Activated CD4-positive, alpha-beta T cell treated with anti-CD3 and anti-CD28 coated beads for 36 hours (primary cell): ENCODE data around the gene AKAP5. TPM values are rescaled to one million over a fixed set of nuclear protein-coding genes. Genes with fewer than 3 reads are reported as not detected.
A peak's percentile ranks its signal among the peaks of the same experiment; 100 is the strongest.

Experiments used
- ATAC-seq: fragments of 200-7000 bp; cut with Tn5 transposase; one replicate; pipeline ENCODE4 v1.10.0; 2021; ENCODE audit warnings: mild to moderate bottlenecking, moderate library complexity
- CTCF ChIA-PET: fragments of 350-600 bp; sonication (Branson Sonifier 250); formaldehyde crosslinking; loops from one replicate; lab custom pipeline; 2021; ENCODE audit warnings: antibody characterized with exemption; lab: Charles Lee
- POLR2A ChIA-PET: fragments of 350-600 bp; sonication (Branson Sonifier 250); formaldehyde crosslinking; loops from one replicate; lab custom pipeline; 2021; ENCODE audit warnings: antibody characterized with exemption, inconsistent platforms; lab: Charles Lee
- DNase-seq: peaks from one replicate; pipeline ENCODE4 v3.0.0-alpha.2; 2020
- H3K27ac Mint-ChIP-seq: one replicate; pipeline ENCODE4 v1.8.0; 2021; ENCODE audit warnings: mixed read lengths
- H3K27me3 Mint-ChIP-seq: one replicate; pipeline ENCODE4 v1.8.0; 2021; ENCODE audit warnings: mixed read lengths
- H3K36me3 Mint-ChIP-seq: one replicate; pipeline ENCODE4 v1.8.0; 2021; ENCODE audit warnings: low read depth, mixed read lengths
- H3K4me1 Mint-ChIP-seq: one replicate; pipeline ENCODE4 v1.8.0; 2021; ENCODE audit warnings: mixed read lengths
- H3K4me3 Mint-ChIP-seq: one replicate; pipeline ENCODE4 v1.8.0; 2021; ENCODE audit warnings: mild to moderate bottlenecking, moderate library complexity, mixed read lengths
- H3K9me3 Mint-ChIP-seq: one replicate; pipeline ENCODE4 v1.8.0; 2021; ENCODE audit warnings: low read depth, mixed read lengths
- intact Hi-C, 2 experiments: fragments of 100-400 bp; cut with DNase I in 1 of 2; cut with micrococcal nuclease in 1 of 2; formaldehyde crosslinking; loops; one replicate each; pipeline versions ENCODE4 v1.14.2 to v1.15.1; 2022 to 2024; cut with DNase I, micrococcal nuclease
- total RNA-seq, 2 experiments: library from RNA; stranded (reverse); gene quantifications; one replicate each; pipeline ENCODE4 v1.2.3, GENCODE V29; 2021

AKAP5 gene, protein sequence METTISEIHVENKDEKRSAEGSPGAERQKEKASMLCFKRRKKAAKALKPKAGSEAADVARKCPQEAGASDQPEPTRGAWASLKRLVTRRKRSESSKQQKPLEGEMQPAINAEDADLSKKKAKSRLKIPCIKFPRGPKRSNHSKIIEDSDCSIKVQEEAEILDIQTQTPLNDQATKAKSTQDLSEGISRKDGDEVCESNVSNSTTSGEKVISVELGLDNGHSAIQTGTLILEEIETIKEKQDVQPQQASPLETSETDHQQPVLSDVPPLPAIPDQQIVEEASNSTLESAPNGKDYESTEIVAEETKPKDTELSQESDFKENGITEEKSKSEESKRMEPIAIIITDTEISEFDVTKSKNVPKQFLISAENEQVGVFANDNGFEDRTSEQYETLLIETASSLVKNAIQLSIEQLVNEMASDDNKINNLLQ
- total RNA-seq: under 1 TPM; 0.39 to 0.43 TPM

DNA sequence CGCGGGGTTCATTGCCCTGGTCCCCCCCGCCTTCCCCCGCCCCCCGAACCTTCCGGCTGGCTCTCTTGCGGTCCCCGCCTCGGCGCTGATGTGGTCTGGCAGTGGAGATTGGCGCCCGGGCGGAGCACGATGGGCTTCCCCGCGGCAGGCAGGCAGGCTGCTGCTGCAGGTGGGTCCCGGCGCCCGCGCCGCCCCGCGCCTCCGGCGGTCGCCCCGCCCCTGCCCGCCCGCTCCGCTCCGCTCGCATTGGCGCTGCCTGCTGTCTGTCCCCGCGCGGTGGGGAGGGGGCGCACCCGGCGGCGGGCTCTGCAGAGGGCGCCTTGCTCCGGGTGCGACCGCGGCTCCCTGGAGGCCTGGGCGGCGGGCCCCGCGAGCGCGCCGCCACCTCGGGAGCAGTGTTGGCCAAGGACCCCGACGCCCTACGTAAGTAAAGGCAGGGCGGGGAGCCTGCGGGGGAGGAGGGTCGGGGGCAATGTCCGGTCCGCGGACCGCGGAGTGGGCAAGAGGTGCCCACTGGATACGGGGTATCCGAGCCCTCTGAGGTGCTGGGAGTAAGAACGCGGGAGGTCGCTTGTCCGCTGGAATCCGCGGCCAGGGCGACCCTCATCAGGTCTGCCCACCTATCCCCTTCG lies at the start of gene AKAP5:
Gene AKAP5, plus strand, starts transcription at position 309 of the 632 bp plus-strand sequence. CDS start 2,896 bp downstream, outside the sequence.
- Mint-ChIP-seq H3K9me3 (no peaks in the 10 kb centered on the region), H3K4me3 (peak within 1 kb of the TSS; percentile 74), H3K27ac (peak within 1 kb of the TSS; percentile 67), H3K36me3 (peaks cover 7% of the 10 kb centered on the region), H3K27me3 (no peaks in the 10 kb centered on the region), H3K4me1 (peaks cover 42% of the 10 kb centered on the region)
- ATAC-seq: peak; percentile 79
- intact Hi-C loops: loop anchor here (1.0 to 10.0 kb wide), 6 partner anchors 15 to 169 kb away; partner anchors contain the start of genes MTHFD1 (in 2 of the 2), ZBTB25 (in 2 of the 2) and ZBTB1 (in 1 of the 2)
- DNase-seq: peak; percentile 70
- ChIA-PET POLR2A (interaction anchor here (0.5 to 0.9 kb wide), 2 partner anchors 15 to 39 kb away, joined by 3 to 4 read pairs; partner anchors contain the start of gene ZBTB1), CTCF (interaction anchor here (0.8 to 2.7 kb wide), 5 partner anchors 13 to 171 kb away, joined by 3 to 18 read pairs (median 7); no protein-coding TSS in a partner anchor)

DNA sequence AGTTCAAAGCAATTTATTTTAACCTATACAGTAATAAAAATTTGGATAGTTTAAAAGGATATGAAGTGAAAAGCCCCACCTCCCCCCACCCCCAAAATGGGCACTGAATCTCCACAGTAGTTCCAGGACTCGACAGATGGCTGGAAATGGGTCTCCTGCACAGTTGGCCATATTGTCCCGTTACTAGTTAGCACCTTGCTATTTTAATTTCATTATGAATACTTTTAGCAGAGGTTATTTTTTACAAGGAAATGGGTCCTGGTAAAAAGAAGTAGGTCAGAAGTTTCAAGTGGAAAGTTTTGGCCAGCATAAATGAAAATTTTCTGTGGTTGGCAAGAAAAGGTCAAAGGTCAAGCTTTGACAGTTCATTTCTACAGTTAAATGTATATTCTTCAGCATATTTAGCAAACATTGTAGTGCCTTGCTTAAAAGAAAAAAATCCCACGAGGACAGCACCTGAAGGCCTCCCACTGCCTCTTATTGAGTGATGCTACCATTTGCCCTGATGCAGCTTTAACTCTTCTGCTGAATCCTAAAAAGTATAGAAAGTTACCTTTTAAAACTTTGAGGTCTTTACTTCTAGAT lies 48.9 kb upstream of the AKAP5 start:
- H3K36me3 Mint-ChIP-seq: peaks cover 66% of the 10 kb centered on the region

DNA sequence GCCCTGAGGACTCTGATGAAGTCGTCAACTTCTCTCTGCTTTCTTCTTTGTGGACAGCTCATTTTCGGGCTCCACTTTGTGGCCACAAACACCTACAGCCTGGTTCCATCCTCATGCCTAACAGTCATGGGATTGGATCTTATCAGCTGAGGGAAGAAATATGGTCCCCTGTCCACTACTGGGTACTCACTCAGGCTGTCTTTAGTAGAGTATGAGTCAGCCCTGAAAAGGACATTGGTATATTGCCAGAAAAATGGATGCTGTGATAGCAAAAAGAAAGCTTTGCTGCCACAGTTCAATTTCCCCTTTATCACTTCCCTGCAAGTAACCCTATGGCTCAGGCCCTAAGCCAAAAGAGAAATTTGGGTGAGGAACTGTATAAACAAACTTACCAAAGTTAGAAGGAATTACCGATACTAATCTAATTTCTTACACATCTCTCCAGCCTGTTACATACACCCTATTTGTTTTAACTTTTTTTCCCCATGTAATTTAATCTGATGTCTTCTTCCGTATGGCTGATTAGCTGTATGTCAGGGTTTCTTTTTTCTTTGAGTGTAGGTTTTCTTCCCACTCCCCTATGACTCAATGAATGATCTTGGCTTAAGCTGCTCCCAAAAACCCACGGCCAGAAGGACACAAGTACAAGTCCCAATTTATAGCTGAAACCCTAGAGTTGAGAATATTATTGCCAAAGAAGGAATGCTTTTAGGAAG lies 48.1 kb upstream of the AKAP5 start:
- H3K27me3 Mint-ChIP-seq: no peaks in the 10 kb centered on the region
- H3K4me1 Mint-ChIP-seq: peaks cover 6% of the 10 kb centered on the region
- H3K27ac Mint-ChIP-seq: no peak overlapping the region
- intact Hi-C loops: no loop called here
- H3K9me3 Mint-ChIP-seq: no peaks in the 10 kb centered on the region
- peaks cover 65% of the 10 kb centered on the region for H3K36me3 Mint-ChIP-seq
- H3K4me3 Mint-ChIP-seq: no peak overlapping the region
- POLR2A ChIA-PET: interaction anchor here (0.5 kb wide), 1 partner anchor 81 kb away, joined by 5 read pairs; no protein-coding TSS in a partner anchor
- DNase-seq (no peak), ATAC-seq (no peak)
- CTCF ChIA-PET: interaction anchor here (0.6 to 1.7 kb wide), 2 partner anchors 13 to 16 kb away, joined by 3 to 6 read pairs; no protein-coding TSS in a partner anchor

More for the DNA sequence above, 48.9 kb upstream of the AKAP5 start:
- Mint-ChIP-seq H3K4me1 (peaks cover 3% of the 10 kb centered on the region), H3K27me3 (no peaks in the 10 kb centered on the region), H3K4me3 (no peak overlapping the region), H3K9me3 (no peaks in the 10 kb centered on the region), H3K27ac (no peak overlapping the region)
- ATAC-seq (no peak), DNase-seq (no peak)
- ChIA-PET CTCF (interaction anchor here (0.6 to 1.7 kb wide), 2 partner anchors 14 to 15 kb away, joined by 3 to 6 read pairs; no protein-coding TSS in a partner anchor), POLR2A (interaction anchor here (0.5 to 0.6 kb wide), 2 partner anchors 82 to 525 kb away, joined by 4 to 5 read pairs; no protein-coding TSS in a partner anchor)
- intact Hi-C loops: no loop called here

DNA sequence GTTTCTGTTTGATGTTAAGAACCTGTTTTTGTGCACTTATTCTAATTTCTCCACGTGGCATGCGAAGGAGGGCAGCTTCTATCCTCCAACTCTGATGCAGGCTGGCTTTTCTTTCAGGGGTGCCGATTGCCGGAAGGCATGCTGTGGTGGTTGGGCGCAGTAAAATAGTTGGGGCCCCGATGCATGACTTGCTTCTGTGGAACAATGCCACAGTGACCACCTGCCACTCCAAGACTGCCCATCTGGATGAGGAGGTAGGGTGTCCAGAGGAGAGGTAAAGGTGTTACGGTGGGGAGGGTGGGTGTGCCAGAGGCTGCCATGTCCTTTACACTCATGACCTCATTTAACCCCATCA lies 47.6 kb upstream of the AKAP5 start:
- no peaks in the 10 kb centered on the region for H3K27me3 Mint-ChIP-seq
- H3K4me3 Mint-ChIP-seq: no peak overlapping the region
- no peak for DNase-seq
- ChIA-PET POLR2A (no interaction called here), CTCF (interaction anchor here (1.7 kb wide), 1 partner anchor 12 kb away, joined by 6 read pairs; no protein-coding TSS in a partner anchor)
- H3K9me3 Mint-ChIP-seq: no peaks in the 10 kb centered on the region
- ATAC-seq: no peak
- peaks cover 67% of the 10 kb centered on the region for H3K36me3 Mint-ChIP-seq
- intact Hi-C loops: no loop called here
- H3K4me1 Mint-ChIP-seq: peaks cover 11% of the 10 kb centered on the region
- H3K27ac Mint-ChIP-seq: no peak overlapping the region

DNA sequence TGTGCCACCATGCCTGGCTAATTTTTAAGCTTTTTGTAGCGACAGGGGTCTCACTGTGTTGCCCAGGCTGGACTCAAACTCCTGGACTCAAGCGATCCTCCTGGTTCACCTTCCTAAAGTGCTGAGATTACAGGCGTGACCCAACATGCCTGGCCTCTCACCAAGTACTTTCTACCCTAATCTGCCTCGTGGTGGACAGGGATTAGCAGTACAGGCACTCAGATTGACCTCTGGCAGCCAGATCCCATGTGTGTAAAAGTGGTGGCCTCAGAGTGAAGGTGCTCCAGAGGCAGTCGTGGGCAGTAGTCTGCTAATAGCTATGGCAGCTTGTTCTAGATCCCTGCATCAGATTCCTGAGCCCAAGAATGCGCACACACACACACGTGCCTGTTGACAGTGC lies 46.3 kb upstream of the AKAP5 start:
- no peak overlapping the region for H3K27ac Mint-ChIP-seq
- peaks cover 69% of the 10 kb centered on the region for H3K36me3 Mint-ChIP-seq
- no peak overlapping the region for H3K4me3 Mint-ChIP-seq
- peaks cover 12% of the 10 kb centered on the region for H3K4me1 Mint-ChIP-seq
- ChIA-PET CTCF (interaction anchor here (1.9 kb wide), 1 partner anchor 11 kb away, joined by 9 read pairs; no protein-coding TSS in a partner anchor), POLR2A (interaction anchor here (0.6 to 0.8 kb wide), 2 partner anchors 25 to 27 kb away, joined by 3 read pairs; no protein-coding TSS in a partner anchor)
- no peaks in the 10 kb centered on the region for H3K27me3 Mint-ChIP-seq
- ATAC-seq (no peak), DNase-seq (no peak)
- intact Hi-C loops: no loop called here
- H3K9me3 Mint-ChIP-seq: no peaks in the 10 kb centered on the region

DNA sequence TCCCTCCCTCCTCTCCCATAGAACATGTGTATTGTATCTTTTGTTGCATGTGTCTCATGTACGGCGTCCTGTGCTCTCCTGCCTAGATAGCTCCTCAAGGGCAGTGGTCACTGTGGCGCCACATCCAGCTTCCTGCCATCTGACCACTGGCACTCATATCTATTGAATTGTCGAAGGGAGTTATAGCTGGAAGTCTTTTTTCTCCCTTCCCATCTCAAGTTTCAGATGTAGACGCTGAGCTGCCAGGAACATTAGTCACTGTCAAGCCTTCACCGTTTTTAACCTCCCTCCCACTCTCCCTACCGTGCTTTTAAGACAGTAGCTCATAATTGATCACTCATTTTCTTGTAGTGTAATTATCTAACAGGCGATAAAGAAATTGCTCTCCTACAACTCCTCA lies 44.1 kb upstream of the AKAP5 start:
- Mint-ChIP-seq H3K27me3 (no peaks in the 10 kb centered on the region), H3K4me3 (no peak overlapping the region), H3K9me3 (no peaks in the 10 kb centered on the region), H3K27ac (no peak overlapping the region), H3K36me3 (peaks cover 71% of the 10 kb centered on the region), H3K4me1 (peaks cover 12% of the 10 kb centered on the region)
- DNase-seq: no peak
- ChIA-PET POLR2A (no interaction called here), CTCF (interaction anchor here (0.5 to 2.8 kb wide), 6 partner anchors 9 to 408 kb away, joined by 3 to 9 read pairs (median 4); no protein-coding TSS in a partner anchor)
- intact Hi-C loops: no loop called here
- ATAC-seq: no peak

DNA sequence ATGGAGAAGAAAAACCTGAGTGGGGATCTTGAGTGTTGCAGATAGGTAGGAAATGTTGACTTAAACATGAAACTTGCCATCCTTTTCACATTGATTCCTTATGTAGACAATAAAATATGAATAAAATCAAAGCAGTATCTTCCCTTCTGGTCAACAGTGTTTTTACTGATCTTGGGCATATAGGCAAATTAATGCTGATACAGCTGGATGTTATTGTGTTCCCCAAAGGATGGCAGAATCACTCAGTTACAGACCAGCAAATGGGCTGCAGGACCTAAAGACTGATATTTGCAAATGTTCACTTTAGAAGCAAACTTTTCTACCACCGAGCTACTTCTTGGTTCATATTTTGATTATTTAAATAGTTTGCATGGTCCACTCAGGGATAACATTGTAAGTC lies 43.3 kb upstream of the AKAP5 start:
- no peaks in the 10 kb centered on the region for H3K9me3 Mint-ChIP-seq
- ChIA-PET CTCF (interaction anchor here (1.0 to 2.8 kb wide), 3 partner anchors 8 to 18 kb away, joined by 5 to 9 read pairs (median 7); no protein-coding TSS in a partner anchor), POLR2A (no interaction called here)
- H3K4me3 Mint-ChIP-seq: no peak overlapping the region
- H3K4me1 Mint-ChIP-seq: peaks cover 12% of the 10 kb centered on the region
- ATAC-seq (no peak), DNase-seq (no peak)
- intact Hi-C loops: no loop called here
- H3K27me3 Mint-ChIP-seq: no peaks in the 10 kb centered on the region
- H3K27ac Mint-ChIP-seq: no peak overlapping the region
- peaks cover 71% of the 10 kb centered on the region for H3K36me3 Mint-ChIP-seq

DNA sequence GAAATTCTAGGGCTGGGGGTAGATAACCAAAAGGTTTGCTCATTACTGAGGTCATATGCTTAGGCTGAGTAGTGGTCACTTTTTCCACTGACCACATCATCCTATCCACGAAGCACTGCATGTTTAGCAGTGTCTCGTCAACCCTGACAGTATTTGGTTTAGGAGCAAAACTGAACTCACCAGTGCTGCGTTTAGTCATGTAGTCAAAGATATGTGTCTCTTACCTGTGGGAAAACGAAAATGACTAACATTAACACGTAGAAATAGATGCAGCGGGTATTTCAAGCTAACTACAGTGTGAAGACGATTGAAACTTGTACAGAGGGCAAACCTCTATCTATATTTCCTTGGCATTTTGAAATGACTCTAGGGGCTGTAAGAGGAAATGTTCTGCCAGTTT lies 42.5 kb upstream of the AKAP5 start:
- ChIA-PET CTCF (interaction anchor here (2.3 to 2.8 kb wide), 2 partner anchors 9 to 56 kb away, joined by 7 to 9 read pairs; no protein-coding TSS in a partner anchor), POLR2A (no interaction called here)
- intact Hi-C loops: no loop called here
- H3K4me1 Mint-ChIP-seq: peaks cover 12% of the 10 kb centered on the region
- no peaks in the 10 kb centered on the region for H3K27me3 Mint-ChIP-seq
- H3K36me3 Mint-ChIP-seq: peaks cover 72% of the 10 kb centered on the region
- H3K4me3 Mint-ChIP-seq: no peak overlapping the region
- ATAC-seq (peak; percentile 82), DNase-seq (peak; percentile 16)
- peak overlapping the region; percentile 9 for H3K27ac Mint-ChIP-seq
- H3K9me3 Mint-ChIP-seq: no peaks in the 10 kb centered on the region

DNA sequence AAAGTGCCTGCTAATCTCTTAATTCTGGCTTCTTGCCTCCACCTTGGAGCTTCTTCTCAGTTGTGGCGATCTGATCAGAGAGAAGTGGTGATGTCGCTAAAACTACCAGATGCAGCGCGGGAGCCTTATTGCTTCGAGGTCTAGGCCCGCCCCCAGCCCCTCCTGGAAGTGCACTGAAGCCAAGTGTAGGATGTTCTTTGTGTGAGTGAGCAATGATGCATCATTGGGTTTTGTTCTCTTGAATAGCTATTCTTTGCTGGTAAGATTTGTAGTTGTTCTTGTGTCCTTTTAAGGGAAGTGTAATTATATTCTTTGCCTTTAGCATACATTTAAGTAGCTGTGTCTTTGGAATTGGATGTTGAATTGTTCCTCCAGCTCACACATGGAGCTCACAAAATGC lies 41.3 kb upstream of the AKAP5 start:
- CTCF ChIA-PET: interaction anchor here (0.5 to 2.8 kb wide), 3 partner anchors 8 to 83 kb away, joined by 3 to 9 read pairs (median 7); no protein-coding TSS in a partner anchor
- DNase-seq (peak; percentile 25), ATAC-seq (no peak)
- Mint-ChIP-seq H3K4me1 (peaks cover 12% of the 10 kb centered on the region), H3K27me3 (no peaks in the 10 kb centered on the region), H3K36me3 (peaks cover 71% of the 10 kb centered on the region), H3K27ac (peak overlapping the region; percentile 51), H3K9me3 (no peaks in the 10 kb centered on the region), H3K4me3 (no peak overlapping the region)
- intact Hi-C loops: no loop called here
- POLR2A ChIA-PET: interaction anchor here (0.6 to 1.0 kb wide), 2 partner anchors 37 to 51 kb away, joined by 4 to 9 read pairs; no protein-coding TSS in a partner anchor

DNA sequence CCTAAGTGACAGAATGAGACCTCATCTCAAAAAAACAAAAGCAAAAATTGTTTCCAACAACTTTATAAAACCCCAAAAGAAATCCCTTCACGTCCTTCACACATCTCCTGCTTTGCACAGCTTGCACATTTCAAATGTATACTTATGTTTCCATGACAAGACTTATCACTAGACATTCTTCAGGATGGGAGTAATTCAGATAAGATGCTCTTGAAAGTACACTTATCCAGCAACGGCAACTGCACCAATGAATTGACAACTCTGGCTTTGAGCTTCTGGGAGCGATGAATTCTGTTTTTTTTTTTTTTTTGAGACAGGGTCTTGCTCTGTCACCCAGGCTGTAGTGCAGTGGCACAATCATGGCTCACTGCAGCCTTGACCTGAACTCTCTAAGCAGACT lies 30.8 kb upstream of the AKAP5 start:
- DNase-seq (no peak), ATAC-seq (no peak)
- H3K4me3 Mint-ChIP-seq: no peak overlapping the region
- H3K36me3 Mint-ChIP-seq: peaks cover 57% of the 10 kb centered on the region
- peaks cover 10% of the 10 kb centered on the region for H3K4me1 Mint-ChIP-seq
- POLR2A ChIA-PET: no interaction called here
- CTCF ChIA-PET: interaction anchor here (0.6 to 1.3 kb wide), 5 partner anchors 10 to 137 kb away, joined by 3 to 4 read pairs (median 3); no protein-coding TSS in a partner anchor
- no peaks in the 10 kb centered on the region for H3K27me3 Mint-ChIP-seq
- no peak overlapping the region for H3K27ac Mint-ChIP-seq
- H3K9me3 Mint-ChIP-seq: no peaks in the 10 kb centered on the region
- intact Hi-C loops: loop anchor here in 1 of 2 experiments (5.0 kb wide), 1 partner anchor 43 kb away; no protein-coding TSS in a partner anchor
